Chondrocyte (in vitro differentiated cells): ENCODE results near the gene CBLL1. TPM values are rescaled to one million over a fixed set of nuclear protein-coding genes. Genes with fewer than 3 reads are reported as not detected.

Experiments used
- DNase-seq: peaks from one replicate; pipeline ENCODE4 v3.0.0; 2021; ENCODE audit warnings: mixed read lengths, low spot score
- H3K27ac Mint-ChIP-seq: one replicate; pipeline ENCODE4 v1.8.0; 2021; ENCODE audit warnings: mild to moderate bottlenecking, moderate library complexity, mixed read lengths; ENCODE audit not compliant: unreplicated experiment
- H3K27me3 Mint-ChIP-seq: 2 replicates; pipeline ENCODE4 v1.8.0; 2021; ENCODE audit warnings: low read depth, mixed read lengths
- H3K36me3 Mint-ChIP-seq: 2 replicates; pipeline ENCODE4 v1.8.0; 2021; ENCODE audit warnings: low read depth, mixed read lengths
- H3K4me1 Mint-ChIP-seq: 2 replicates; pipeline ENCODE4 v1.8.0; 2021; ENCODE audit warnings: low read depth, mild to moderate bottlenecking, mixed read lengths
- H3K4me3 Mint-ChIP-seq: one replicate; pipeline ENCODE4 v1.8.0; 2021; ENCODE audit warnings: mild to moderate bottlenecking, moderate library complexity, mixed read lengths; ENCODE audit not compliant: unreplicated experiment
- H3K9me3 Mint-ChIP-seq: 2 replicates; pipeline ENCODE4 v1.8.0; 2021; ENCODE audit warnings: low read depth, mixed read lengths
- total RNA-seq: library from RNA; stranded (reverse); gene quantifications from 3 replicates; pipeline ENCODE4 v1.2.1, GENCODE V29; 2021
- TF ChIP-seq, protein P1 (sequence below): fragments of 200-600 bp; sonication (generic); IDR thresholded peaks from 2 replicates; pipeline ENCODE4 v1.5.0; 2021; ENCODE audit warnings: antibody characterized with exemption, mild to moderate bottlenecking, moderate library complexity

CBLL1 gene
- total RNA-seq, 1 donor from 2014 or later = 17.4 TPM

DNA sequence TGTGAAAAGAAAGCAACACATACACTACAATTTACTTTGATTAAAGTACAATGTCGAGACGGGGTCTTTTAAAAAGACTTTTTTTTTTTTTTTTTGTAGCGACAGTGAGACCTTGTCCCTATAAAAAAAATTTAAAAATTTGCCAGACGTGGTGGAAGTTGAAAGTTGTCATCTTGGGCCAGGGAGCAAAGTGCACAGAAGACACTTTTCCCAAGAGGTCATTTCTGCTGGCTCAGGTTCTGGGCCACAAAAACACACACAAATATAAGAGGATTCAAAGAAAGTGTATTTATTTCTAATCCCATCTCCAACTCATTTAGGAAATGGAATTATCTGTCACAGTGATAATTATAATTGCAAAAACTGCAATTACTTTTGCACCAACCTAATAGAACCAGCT, 34.3 kb downstream of the CBLL1 start:
- DNase-seq = no peak
- Mint-ChIP-seq H3K27me3 (peaks cover 15% of the 10 kb centered on the region), H3K4me1 (no peaks in the 10 kb centered on the region), H3K9me3 (peaks cover 4% of the 10 kb centered on the region), H3K27ac (no peak overlapping the region), H3K4me3 (no peak overlapping the region), H3K36me3 (peaks cover 3% of the 10 kb centered on the region)
- TF ChIP-seq, protein P1, sequence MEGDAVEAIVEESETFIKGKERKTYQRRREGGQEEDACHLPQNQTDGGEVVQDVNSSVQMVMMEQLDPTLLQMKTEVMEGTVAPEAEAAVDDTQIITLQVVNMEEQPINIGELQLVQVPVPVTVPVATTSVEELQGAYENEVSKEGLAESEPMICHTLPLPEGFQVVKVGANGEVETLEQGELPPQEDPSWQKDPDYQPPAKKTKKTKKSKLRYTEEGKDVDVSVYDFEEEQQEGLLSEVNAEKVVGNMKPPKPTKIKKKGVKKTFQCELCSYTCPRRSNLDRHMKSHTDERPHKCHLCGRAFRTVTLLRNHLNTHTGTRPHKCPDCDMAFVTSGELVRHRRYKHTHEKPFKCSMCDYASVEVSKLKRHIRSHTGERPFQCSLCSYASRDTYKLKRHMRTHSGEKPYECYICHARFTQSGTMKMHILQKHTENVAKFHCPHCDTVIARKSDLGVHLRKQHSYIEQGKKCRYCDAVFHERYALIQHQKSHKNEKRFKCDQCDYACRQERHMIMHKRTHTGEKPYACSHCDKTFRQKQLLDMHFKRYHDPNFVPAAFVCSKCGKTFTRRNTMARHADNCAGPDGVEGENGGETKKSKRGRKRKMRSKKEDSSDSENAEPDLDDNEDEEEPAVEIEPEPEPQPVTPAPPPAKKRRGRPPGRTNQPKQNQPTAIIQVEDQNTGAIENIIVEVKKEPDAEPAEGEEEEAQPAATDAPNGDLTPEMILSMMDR = no peak

DNA sequence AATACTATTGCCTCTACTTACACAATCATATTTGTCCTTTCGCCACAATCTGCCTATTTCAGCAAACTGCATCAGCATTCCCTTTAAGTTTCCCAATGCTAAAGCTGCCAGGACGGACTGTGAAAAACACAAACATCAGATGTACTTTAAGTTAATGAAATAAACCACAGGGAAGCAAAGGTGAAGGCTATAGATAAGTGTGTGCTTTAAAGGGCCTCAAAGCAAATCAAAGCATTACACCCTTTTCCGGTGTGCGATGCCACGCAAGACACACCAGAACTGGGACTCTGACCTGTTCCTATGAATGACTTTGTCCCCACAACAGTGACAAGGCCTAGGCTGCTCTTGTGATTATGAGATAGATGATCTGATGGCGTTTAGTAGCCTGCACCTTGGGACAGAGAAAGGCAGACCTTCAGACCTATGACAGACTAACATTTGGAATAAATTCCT, 35.7 kb downstream of the CBLL1 start:
- TF ChIP-seq, protein P1 = no peak
- no peak overlapping the region for H3K27ac Mint-ChIP-seq
- H3K4me1 Mint-ChIP-seq = no peaks in the 10 kb centered on the region
- peaks cover 4% of the 10 kb centered on the region for H3K9me3 Mint-ChIP-seq
- H3K27me3 Mint-ChIP-seq = peaks cover 18% of the 10 kb centered on the region
- DNase-seq = no peak
- H3K36me3 Mint-ChIP-seq = peaks cover 3% of the 10 kb centered on the region
- no peak overlapping the region for H3K4me3 Mint-ChIP-seq

DNA sequence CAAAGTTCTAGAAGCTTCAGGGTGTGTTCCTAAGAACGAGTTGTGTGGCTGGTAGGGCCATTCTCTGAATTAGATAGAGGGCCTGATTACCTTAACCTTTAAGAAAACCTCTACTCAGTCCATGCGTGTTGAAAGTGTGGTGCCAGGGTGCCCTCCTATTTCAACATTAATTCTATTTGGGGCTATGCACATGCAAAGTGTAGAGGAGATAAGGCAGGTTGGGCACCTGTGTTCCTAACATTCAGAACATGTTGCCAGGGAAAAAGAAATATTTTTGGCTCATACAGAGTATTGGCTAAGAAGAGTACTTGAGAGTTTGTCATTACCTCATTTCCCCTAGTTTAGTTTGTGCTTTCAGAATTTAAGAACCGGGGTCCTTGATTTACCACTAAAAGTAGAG, 38.4 kb downstream of the CBLL1 start:
- Mint-ChIP-seq H3K4me3 (no peak overlapping the region), H3K36me3 (peaks cover 3% of the 10 kb centered on the region), H3K27ac (no peak overlapping the region), H3K4me1 (no peaks in the 10 kb centered on the region), H3K9me3 (no peaks in the 10 kb centered on the region), H3K27me3 (peaks cover 35% of the 10 kb centered on the region)
- DNase-seq = no peak
- TF ChIP-seq, protein P1 = no peak

DNA sequence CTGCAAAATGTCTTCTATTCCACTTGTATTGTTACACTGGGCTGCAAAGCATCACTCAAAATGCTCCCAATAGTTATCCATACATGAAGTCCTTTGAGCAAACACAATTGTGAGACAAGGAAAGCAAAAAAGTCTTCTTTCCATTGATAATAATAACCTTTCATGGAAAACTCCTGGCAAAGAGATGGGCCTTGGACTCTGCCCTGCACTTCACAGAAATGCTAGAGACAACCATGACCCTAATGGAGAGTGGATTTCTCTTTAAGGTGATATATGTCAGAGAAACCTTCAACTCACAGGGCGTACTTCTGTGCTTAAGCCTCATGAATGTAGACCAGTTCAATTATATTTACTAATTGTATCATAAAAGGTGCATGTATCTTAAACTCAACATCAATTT, 39.7 kb downstream of the CBLL1 start:
- H3K4me3 Mint-ChIP-seq = no peak overlapping the region
- peaks cover 39% of the 10 kb centered on the region for H3K27me3 Mint-ChIP-seq
- H3K36me3 Mint-ChIP-seq = no peaks in the 10 kb centered on the region
- DNase-seq = no peak
- no peaks in the 10 kb centered on the region for H3K9me3 Mint-ChIP-seq
- TF ChIP-seq, protein P1 = no peak
- H3K4me1 Mint-ChIP-seq = no peaks in the 10 kb centered on the region
- H3K27ac Mint-ChIP-seq = no peak overlapping the region

DNA sequence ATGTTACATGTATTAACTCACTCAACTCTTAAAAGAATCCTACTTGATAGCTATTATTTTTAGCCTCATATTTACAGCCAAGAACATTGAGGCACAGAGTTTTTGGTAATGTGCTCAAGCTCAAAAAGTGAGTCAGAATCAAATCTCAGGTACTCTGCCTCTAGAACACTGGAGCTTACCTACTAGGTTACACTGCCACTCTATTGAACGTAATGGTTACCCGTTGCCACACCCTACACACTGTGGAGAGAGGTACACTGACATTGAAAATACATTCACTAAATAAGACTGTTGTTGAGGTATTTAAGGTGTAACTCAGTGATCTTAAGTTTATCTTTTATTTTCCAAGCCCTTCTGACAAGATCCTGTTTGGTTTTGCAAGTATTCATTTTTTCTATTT, 41.2 kb downstream of the CBLL1 start:
- no peaks in the 10 kb centered on the region for H3K36me3 Mint-ChIP-seq
- H3K4me3 Mint-ChIP-seq = no peak overlapping the region
- H3K27ac Mint-ChIP-seq = no peak overlapping the region
- TF ChIP-seq, protein P1 = no peak
- H3K27me3 Mint-ChIP-seq = peaks cover 45% of the 10 kb centered on the region
- no peaks in the 10 kb centered on the region for H3K9me3 Mint-ChIP-seq
- no peaks in the 10 kb centered on the region for H3K4me1 Mint-ChIP-seq
- DNase-seq = no peak
